Fibroblast of skin of back (primary cell): Measurements from ENCODE around the gene FGF4.

ENCODE experiments used
- DNase-seq: peaks from one replicate; pipeline ENCODE4 v3.0.0-alpha.2; 2013

Gene FGF4

DNA sequence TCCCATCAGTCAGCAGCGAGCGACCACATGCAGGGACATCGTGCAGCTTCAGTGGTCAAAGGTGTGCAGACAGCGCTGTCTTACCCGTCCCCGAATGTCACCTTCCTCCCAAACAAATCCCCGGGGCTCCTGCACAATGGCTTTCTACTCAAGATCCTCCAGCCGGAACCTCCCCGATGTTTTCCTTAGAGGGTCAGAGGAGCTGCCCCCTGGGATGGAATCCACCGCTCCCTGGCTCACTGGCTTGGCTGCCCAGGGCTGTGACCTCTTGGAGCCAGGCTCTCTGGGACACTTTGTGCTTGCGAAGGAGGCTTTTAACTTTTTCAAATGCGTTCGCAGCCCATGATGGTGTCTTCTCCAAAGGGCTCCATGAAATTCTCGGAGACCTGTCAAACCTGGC is 54.0 kb downstream of the FGF4 start:
- no peak for DNase-seq
